CD4-positive, alpha-beta T cell treated with Interleukin-17A for 4 hours (primary cell): Measurements from ENCODE around the gene NCOA4.
"Not testable (repeated sequence)": the region's sequence is repeated elsewhere in the genome, so short reads cannot be mapped to it uniquely, and the experiment has no call there.

ENCODE experiments used
- DNase-seq: peaks from one replicate; pipeline ENCODE4 v3.0.0-alpha.2; 2020; ENCODE audit warnings: mixed read lengths

The NCOA4 gene

GRCh38 chr10:45978554-45978953 is 51.9 kb downstream of the NCOA4 start:
- not testable (repeated sequence) for DNase-seq

DNA sequence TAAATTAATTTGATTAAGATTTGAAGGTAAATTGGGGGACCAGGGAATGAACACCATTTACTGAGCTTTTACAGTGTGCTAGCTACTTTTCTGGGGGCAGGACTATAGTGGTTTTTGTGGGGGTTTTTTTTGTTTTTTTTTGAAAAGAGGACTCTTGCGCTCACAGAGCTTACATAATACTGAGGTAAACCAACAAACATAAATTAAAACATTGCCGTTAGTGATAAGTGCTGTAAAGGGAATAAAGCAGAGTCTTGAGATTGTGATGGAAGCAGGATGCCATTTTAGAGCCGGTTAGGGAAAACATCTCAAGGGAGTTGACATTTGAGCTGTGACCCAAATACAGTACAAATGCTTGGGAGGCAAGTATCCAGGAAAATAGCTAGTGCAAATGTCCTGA is 56.4 kb downstream of the NCOA4 start:
- not testable (repeated sequence) for DNase-seq

- not testable (repeated sequence) for DNase-seq
These were observed 57.6 kb downstream of the NCOA4 start for GRCh38 chr10:45972813-45973169.

DNA sequence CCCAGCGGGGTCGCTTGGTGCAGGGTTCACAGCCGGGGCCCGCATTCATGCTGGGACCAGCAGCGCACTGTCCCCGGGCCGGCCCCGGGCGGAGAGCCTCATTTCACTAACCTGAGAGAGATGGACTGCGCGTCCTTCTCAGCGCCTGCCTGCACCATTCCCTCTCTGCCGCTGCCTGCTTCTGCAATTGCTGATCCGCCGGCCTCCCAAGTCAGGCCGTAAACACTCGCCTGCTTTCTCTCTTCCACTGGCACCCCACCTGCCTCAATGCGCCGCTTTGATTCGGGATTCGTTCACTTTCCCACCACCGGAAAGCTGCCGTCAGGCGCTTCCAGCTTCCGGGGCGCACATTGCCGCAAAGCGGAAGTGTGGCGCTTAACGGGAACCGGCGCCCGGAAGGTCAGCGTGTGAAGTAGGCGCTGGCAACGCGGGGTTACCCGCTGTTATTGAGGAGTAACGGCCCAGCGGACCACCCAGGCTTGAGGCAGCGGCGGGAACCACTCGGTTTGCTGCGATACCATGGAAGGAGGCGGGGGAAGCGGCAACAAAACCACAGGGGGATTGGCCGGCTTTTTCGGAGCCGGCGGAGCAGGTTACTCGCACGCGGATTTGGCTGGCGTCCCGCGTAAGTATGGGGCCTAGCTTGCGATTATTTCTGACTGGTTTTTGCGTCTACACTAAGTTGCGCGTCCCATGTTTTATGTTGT is 58.2 kb downstream of the NCOA4 start, which contains the start of gene TIMM23:
TIMM23 (plus strand) TSS at position 384 of the 707 bp plus-strand sequence; CDS start at position 520, 136 bp downstream.
- peak; percentile 83 for DNase-seq

- DNase-seq, result peak; percentile 2
These were observed 58.7 kb downstream of the NCOA4 start for GRCh38 chr10:45971742-45972105.

- not testable (repeated sequence) for DNase-seq
These were observed 59.4 kb downstream of the NCOA4 start for GRCh38 chr10:45971019-45971418.

- not testable (repeated sequence) for DNase-seq
These were observed 67.6 kb downstream of the NCOA4 start for GRCh38 chr10:45962686-45963452.

GRCh38 chr10:45957928-45958327 is 72.5 kb downstream of the NCOA4 start:
- not testable (repeated sequence) for DNase-seq

DNA sequence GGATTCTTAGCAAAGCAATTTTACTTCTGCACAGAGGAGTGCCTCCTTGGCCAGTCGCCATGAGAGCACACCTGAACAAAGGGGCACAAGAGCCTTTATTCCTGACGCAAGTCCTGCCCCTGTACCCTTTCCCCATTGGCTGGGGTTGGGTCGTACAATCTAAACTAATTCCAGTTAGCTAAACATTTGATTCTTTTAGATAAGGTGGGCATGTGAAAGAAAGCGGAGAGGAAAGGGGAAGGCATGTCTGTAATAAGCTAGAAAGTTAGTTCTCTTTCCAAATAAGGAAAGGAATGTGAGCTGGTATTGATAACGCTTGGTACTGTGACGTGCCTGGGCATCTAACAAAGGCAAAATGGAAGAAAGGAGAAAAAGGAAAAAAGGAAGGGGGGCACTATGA is 73.8 kb downstream of the NCOA4 start:
- DNase-seq, result not testable (repeated sequence)
